Subcutaneous adipose tissue (tissue), 4 donors: Measurements from ENCODE around the gene BCL2. TPM values are rescaled to one million over a fixed set of nuclear protein-coding genes. Genes with fewer than 3 reads are reported as not detected.

ENCODE experiments used
- total RNA-seq, 4 donors: library from RNA; depleted of rRNA; stranded (reverse); fragments of >200 nt; gene quantifications; one replicate each; pipeline ENCODE4 v1.1.0, GENCODE V29; 2016
- TF ChIP-seq, protein P1 (sequence below): fragments of 450-650 bp; IDR thresholded peaks from one replicate; pipeline ENCODE4 v1.5.1; 2016; ENCODE audit warnings: low read depth, mild to moderate bottlenecking, control low read depth, antibody characterized with exemption, moderate library complexity

BCL2 gene
- total RNA-seq, 4 donors from 2014 or later: 50.3 to 82.5 (median 55.9) TPM

DNA sequence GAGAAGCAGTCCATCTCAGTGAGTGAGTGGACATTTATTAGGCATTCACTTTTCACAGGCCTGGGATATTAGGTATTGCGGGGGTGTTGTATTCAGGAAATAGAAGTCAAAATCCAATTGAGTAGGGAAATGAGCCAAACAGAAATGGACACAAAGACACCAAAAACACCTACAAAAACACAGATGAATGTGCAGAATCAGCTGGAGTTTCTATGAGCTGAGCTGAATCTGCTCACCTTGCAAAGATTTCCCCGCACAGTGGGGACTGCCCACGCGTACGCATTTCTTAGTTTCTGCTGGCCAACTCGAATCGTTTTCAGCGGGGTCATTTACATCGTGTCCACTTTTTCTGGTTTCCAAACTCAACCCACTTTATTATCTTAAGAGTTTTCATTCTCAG lies 160.0 kb downstream of the BCL2 start:
- TF ChIP-seq, protein P1, sequence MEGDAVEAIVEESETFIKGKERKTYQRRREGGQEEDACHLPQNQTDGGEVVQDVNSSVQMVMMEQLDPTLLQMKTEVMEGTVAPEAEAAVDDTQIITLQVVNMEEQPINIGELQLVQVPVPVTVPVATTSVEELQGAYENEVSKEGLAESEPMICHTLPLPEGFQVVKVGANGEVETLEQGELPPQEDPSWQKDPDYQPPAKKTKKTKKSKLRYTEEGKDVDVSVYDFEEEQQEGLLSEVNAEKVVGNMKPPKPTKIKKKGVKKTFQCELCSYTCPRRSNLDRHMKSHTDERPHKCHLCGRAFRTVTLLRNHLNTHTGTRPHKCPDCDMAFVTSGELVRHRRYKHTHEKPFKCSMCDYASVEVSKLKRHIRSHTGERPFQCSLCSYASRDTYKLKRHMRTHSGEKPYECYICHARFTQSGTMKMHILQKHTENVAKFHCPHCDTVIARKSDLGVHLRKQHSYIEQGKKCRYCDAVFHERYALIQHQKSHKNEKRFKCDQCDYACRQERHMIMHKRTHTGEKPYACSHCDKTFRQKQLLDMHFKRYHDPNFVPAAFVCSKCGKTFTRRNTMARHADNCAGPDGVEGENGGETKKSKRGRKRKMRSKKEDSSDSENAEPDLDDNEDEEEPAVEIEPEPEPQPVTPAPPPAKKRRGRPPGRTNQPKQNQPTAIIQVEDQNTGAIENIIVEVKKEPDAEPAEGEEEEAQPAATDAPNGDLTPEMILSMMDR: no peak

DNA sequence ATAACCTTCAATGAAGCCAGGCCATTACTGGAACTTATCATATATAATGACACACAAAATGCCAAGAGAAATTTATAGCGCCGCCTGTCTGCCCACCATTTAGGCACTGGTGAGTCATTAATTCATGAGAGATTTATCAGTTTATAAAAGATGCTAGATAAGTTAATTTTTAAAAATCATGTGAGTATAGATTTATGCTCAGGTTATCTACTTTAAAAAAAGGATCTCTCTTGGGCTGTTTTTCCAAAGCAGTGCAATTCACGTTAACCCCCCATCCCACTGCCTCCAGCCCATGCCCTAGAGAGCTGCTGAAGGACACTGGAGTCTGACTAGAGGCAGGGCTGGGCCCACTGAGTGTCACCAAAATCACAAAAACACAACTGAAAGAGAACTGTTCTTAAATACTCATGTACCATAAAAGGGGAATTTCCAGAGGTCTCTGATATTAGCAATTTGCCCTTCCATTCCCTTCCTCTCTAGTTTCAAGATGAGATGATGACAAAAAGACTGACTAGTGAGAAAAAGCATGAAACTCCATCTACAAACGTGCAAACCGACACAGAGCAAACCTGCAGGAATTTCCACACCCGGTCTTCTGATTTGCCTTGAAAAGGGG lies 160.8 kb downstream of the BCL2 start:
- TF ChIP-seq, protein P1: no peak

DNA sequence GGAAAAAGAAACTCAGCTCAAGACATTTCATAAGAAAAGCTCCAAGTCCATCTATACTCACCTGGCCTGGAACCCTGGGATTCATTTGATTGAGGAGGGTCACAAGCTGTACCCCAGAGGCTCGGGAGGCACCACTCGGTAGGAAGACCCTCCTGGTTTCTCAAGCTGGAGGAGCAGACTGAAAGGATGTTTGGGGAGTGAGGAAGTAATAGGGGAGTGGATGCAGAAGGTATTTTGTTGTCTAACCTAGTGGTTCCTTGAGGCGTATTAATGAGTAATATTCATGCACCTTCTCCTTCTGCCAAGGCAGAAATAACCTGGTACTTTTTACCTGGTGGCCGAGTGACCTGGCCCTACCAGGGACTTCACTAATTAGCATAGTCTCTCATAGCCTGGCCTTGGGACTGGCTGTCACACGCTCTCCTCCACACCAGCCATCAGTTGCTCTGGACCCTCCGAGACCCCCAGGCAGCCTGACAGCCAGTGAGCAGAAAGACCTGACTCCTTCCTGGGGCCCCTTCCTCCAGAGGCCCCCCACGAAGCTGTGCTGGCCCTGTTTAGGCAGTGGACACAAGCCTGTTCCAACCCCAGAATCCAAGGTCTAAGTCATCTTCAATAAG lies 161.4 kb downstream of the BCL2 start:
- TF ChIP-seq, protein P1: no peak

DNA sequence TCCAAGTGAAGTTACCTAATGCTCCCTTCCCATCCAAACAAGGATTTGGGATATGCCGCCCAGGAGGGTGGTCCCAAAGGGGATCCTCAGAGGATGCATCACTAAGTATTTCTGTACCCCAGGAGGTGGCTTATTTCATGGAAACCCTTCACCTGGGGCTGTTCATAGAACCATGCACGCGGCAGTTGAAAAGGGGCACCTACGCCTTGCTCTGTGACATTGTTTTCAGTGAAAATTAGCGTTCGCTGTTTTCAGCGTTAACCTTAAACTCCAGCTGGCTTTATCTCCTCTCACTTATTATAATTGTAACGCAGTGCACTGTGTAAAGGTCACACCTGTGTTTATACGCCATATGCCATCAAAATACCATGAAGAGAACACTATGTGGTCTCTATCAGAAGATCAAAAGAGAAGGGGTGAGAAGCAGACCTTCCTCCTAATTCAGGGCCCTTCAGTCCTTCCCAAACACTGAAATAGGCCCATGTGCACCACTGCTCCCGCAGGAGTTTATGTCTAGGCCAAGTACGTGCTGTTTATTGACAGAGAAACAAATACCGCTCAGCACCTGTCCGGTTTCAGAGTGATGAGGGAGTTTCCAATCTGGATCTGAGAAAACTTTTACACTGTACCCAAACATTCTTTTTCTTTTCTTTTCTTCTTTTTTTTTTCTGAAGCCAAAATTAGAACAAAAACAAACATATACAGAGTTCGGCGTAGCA lies 162.1 kb downstream of the BCL2 start:
- TF ChIP-seq, protein P1: no peak

DNA sequence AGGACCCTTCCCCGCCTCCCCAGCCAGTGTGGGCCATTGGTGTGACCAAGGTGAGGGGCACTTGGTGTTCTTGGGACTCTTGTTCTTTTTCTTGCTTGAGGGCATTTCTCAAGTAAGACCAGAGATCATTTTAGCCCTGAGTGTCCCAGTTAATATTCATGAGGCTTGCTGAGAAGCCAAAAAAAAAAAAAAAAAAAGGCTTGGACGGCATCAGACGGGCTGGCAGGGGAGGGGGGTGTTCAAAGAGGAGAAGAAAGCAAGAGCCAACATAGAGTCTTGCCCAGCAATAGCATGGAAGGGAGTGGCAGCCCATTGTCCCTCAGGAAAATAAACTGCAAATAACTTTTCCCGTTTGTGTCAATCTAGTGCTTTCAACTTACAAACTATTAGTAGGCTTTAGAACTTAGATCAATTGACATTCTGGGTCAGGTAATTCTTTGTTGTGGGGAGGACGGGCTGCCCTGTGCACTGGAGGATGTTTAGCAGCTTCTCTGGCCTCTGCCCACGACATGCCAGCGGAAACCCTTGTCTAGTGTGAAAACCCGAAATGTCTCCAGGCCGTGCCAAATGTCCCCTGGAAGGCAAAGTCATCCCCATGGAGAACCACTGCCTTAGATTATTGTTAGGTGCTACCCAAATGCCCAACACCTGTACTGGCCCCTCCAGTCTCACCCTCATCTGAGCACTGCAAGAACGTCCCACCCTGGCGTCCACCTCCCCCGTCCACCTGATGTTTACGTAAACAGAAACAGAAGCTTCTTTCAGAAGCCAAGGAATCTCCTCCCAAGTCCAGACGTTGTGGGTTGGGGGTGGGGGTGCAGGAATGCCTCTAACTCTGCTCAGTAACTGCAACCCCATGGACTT lies 163.4 kb downstream of the BCL2 start:
- TF ChIP-seq, protein P1: no peak

DNA sequence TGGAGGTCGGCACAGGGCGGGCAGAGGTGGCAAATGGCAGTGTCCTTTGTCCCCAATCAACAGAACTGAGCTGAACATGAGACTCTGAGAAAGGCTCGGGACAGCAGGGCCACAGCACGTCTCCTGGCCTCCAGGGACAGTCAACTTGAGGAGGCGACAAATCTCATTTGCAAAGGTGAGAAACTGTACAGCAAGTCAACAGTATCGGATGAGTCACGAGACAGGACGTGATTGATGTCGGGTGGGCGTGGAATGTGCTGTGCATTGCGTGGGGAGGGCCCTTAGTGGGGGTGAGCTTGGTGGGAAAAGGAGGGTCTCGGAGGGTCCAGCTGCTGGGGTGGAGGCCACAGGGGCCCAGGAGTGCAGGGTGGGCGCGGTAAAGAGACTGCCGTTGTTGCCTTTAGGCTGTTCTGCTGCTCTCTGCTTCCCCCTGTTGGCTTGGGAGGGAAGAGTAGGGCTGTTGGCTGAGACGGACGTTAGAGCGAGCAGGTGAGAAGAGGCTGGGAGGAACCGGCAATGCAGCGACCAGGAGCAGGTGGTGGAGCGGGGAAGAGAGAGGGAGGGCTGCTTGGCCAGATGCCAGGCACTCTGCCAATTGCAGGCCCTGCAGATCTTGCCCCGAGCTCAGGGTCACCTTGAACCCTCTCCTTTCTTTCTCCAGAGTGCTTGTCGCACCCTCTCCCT lies 164.3 kb downstream of the BCL2 start:
- TF ChIP-seq, protein P1: no peak
